Measurements from ENCODE around the gene WNK2.

WNK2 gene

GRCh38 chr9:93220627-93221026, 36.7 kb downstream of the WNK2 start:
- DNase-seq = no peak

- no peak for DNase-seq
These were observed 37.1 kb downstream of the WNK2 start for GRCh38 chr9:93221044-93221443.

- DNase-seq = no peak
These were observed 38.9 kb downstream of the WNK2 start for GRCh38 chr9:93222890-93223259.

- no peak for DNase-seq
These were observed 39.6 kb downstream of the WNK2 start for GRCh38 chr9:93223260-93224180.

GRCh38 chr9:93224591-93224990, 40.7 kb downstream of the WNK2 start:
- DNase-seq = no peak

- DNase-seq = no peak
These were observed 41.5 kb downstream of the WNK2 start for GRCh38 chr9:93225417-93225816.

GRCh38 chr9:93225892-93226291, 42.0 kb downstream of the WNK2 start:
- no peak for DNase-seq

- no peak for DNase-seq
These were observed 42.9 kb downstream of the WNK2 start for GRCh38 chr9:93226819-93227218.

GRCh38 chr9:93228030-93228429, 44.1 kb downstream of the WNK2 start:
- DNase-seq = no peak

GRCh38 chr9:93228453-93228852, 44.5 kb downstream of the WNK2 start:
- DNase-seq = no peak

- DNase-seq = no peak
These were observed 45.7 kb downstream of the WNK2 start for GRCh38 chr9:93229636-93230035.

GRCh38 chr9:93230185-93230584, 46.2 kb downstream of the WNK2 start:
- no peak for DNase-seq

- no peak for DNase-seq
These were observed 46.7 kb downstream of the WNK2 start for GRCh38 chr9:93230601-93231000.

- peak; percentile 52 for DNase-seq
These were observed 47.3 kb downstream of the WNK2 start for GRCh38 chr9:93231121-93231694.

GRCh38 chr9:93231716-93232115, 47.8 kb downstream of the WNK2 start:
- no peak for DNase-seq

GRCh38 chr9:93232388-93232960, 48.5 kb downstream of the WNK2 start:
- DNase-seq = no peak

- DNase-seq = no peak
These were observed 49.1 kb downstream of the WNK2 start for GRCh38 chr9:93233033-93233432.

GRCh38 chr9:93234600-93234999, 50.7 kb downstream of the WNK2 start:
- DNase-seq = no peak

GRCh38 chr9:93235300-93235960, 51.5 kb downstream of the WNK2 start:
- DNase-seq = peak; percentile 81

- DNase-seq = no peak
These were observed 52.7 kb downstream of the WNK2 start for GRCh38 chr9:93236541-93237206.

GRCh38 chr9:93237540-93237939, 53.6 kb downstream of the WNK2 start:
- DNase-seq = no peak

GRCh38 chr9:93238953-93239925, 55.3 kb downstream of the WNK2 start:
- DNase-seq = no peak
